ENCODE measurements around the gene TUBG1. TPM values are rescaled to one million over a fixed set of nuclear protein-coding genes. Genes with fewer than 3 reads are reported as not detected.
A peak's percentile ranks its signal among the peaks of the same experiment; 100 is the strongest.

TUBG1 gene
- total and polyA plus RNA-seq, 9 of the 15 experiments (the other 6 are each of a cell fraction or from before 2014, with no cell fraction given) = 33.1 to 147 (median 66.0) TPM

- no peak for TF ChIP-seq PKNOX1 (IDR thresholded peaks at IDR 0.05)
- no peak for TF ChIP-seq ZNF384 (IDR thresholded peaks at IDR 0.05; ENCODE audit: low read depth, low read length)
- no peak for TF ChIP-seq SMAD3 (CRISPR knock-in tag; conservative IDR thresholded peaks at IDR 0.05)
- peak; percentile 10 for TF ChIP-seq ZNF146 (CRISPR knock-in tag; IDR thresholded peaks at IDR 0.05; ENCODE audit: unreplicated experiment)
Measured at GRCh38 chr17:42568341-42569111, 41.0 kb upstream of the TUBG1 start (continued).

- H3K9ac ChIP-seq (ENCODE audit: insufficient read depth in 1 of 2, low read depth in 2 of 2, low read length in 2 of 2) = peak overlapping the region in 1 of 2 experiments; percentile 83; a peak in 1 of 4 replicates
- peaks cover 84% of the 10 kb centered on the region for H3K79me2 ChIP-seq (ENCODE audit: control insufficient read depth, insufficient read depth, low read length)
- TF ChIP-seq POLR2A (conservative IDR thresholded peaks at IDR 0.05) (0 out of 2 replicates have a peak, but pooled peaks have one; percentile 44), XRCC4 (IDR thresholded peaks at IDR 0.05; ENCODE audit: extremely low read depth, insufficient read depth, insufficient read length) (no peak), ZBTB33 (CRISPR knock-in tag; IDR thresholded peaks at IDR 0.05) (no peak), ZFPM2 (CRISPR knock-in tag; IDR thresholded peaks at IDR 0.05) (no peak), RBFOX2 (IDR thresholded peaks at IDR 0.05; ENCODE audit: low read depth, low read length) (peak; percentile 28; the same call in 1 of the 2 replicates)
- TF ChIP-seq, protein P1, sequence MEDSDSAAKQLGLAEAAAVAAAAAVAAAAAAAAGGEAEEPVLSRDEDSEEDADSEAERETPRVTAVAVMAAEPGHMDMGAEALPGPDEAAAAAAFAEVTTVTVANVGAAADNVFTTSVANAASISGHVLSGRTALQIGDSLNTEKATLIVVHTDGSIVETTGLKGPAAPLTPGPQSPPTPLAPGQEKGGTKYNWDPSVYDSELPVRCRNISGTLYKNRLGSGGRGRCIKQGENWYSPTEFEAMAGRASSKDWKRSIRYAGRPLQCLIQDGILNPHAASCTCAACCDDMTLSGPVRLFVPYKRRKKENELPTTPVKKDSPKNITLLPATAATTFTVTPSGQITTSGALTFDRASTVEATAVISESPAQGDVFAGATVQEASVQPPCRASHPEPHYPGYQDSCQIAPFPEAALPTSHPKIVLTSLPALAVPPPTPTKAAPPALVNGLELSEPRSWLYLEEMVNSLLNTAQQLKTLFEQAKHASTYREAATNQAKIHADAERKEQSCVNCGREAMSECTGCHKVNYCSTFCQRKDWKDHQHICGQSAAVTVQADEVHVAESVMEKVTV (CRISPR knock-in tag; IDR thresholded peaks at IDR 0.05) = no peak
- H3K4me3 ChIP-seq = no peak overlapping the region
- no peak overlapping the region for H2AFZ ChIP-seq (ENCODE audit: low read depth, low read length)
- no peak for ATAC-seq
- no peaks in the 10 kb centered on the region for H3K27me3 ChIP-seq (ENCODE audit: control insufficient read depth in 2 of 2, insufficient read depth in 2 of 2, low read length in 2 of 2)
- intact Hi-C loops (cut with micrococcal nuclease) (no loop called here), in situ Hi-C loops (cut with MboI) (no loop called here)
- H3K36me3 ChIP-seq (ENCODE audit: control insufficient read depth, insufficient read depth, low read length) = peaks cover 83% of the 10 kb centered on the region
- 64% methylated on average over 11 of the region's 12 CpGs for WGBS (ENCODE audit: insufficient coverage, low coverage, missing lambda C conversion rate)
- H3K27ac ChIP-seq (ENCODE audit: extremely low read depth, low read depth, low read length) = peak overlapping the region; percentile 13; the same call in 2 of the 3 replicates
- no peaks in the 10 kb centered on the region for H3K9me3 ChIP-seq (replicated peaks; ENCODE audit: control insufficient read depth, insufficient read depth, low read depth, low read length)
- BruUV-seq (replicated peaks) = no TSS peak
- no peak for DNase-seq (ENCODE audit: extremely low read depth in 1 of 4, low spot score in 3 of 4)
- ChIA-PET POLR2A (interaction anchor here (0.7 kb wide), 1 partner anchor 178 kb away, joined by 3 read pairs; no protein-coding TSS in a partner anchor), CTCF (ENCODE audit: low intra/inter-chr PET ratio) (no interaction called here)
- peaks cover 35 to 39% of the 10 kb centered on the region in 2 experiments; a peak in 4 of 5 replicates for H3K4me1 ChIP-seq (replicated peaks in 1 of 2; ENCODE audit: control insufficient read depth in 2 of 2, insufficient read depth in 2 of 2, low read length in 2 of 2)
- H3K9me1 ChIP-seq (ENCODE audit: control insufficient read depth, insufficient read depth, low read length) = no peaks in the 10 kb centered on the region
- FAIRE-seq = no peak
- H4K20me1 ChIP-seq (replicated peaks; ENCODE audit: control insufficient read depth, insufficient read depth, low read length) = no peaks in the 10 kb centered on the region; the same call in 1 of the 2 replicates
- H3K4me2 ChIP-seq (ENCODE audit: insufficient read depth, low read length) = no peak overlapping the region
Measured at GRCh38 chr17:42571435-42572225, 37.9 kb upstream of the TUBG1 start.
